Activated CD4-positive, alpha-beta T cell treated with anti-CD3 and anti-CD28 coated beads, Interleukin-2, Interleukin-4, amounts not matched to agents 100 ng/mL and 50 ng/mL, durations not matched to agents 16 hours and 8 hours (primary cell): ENCODE results near the gene RUNX2.

Experiments used
- DNase-seq: peaks from one replicate; pipeline ENCODE4 v3.0.0-alpha.2; 2020; ENCODE audit warnings: low spot score

Gene RUNX2

DNA sequence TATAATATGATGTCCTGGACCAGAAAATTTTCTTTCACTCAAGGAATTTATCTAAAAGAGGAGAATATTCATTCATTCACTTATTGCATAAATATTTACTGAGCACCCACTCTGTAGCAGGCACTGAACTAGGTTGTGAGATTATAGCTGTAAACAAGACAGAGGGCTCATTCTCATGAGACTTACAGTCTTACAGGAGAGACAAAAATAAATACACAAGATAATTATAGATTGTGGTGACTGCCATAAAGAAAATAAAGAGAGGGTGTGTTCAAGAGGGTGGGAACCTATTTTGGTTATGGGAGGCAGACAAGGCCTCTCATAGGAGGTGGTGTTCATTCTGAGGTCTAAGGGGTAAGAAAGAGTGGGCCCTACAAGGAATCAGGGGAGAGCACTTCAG is 159.5 kb downstream of the RUNX2 start:
- DNase-seq: no peak

DNA sequence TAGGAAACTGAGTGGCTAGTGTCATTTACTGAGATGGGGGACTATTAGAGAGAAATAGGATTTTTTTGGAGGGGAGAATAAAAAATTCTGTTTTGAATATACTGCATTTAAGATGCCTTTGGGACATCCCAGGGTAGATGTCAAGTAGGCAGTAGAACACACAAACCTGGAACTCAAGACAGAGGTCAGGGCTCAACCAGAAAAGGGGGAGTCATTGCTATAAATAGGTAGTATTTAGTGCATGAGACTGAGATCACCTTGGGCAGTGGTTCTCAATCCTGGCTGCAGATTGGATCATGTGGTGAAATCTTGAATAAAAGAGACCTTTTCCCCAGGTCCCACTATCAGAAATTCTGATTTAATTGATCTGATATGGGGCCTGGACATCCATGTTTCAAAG is 160.1 kb downstream of the RUNX2 start:
- DNase-seq: no peak

DNA sequence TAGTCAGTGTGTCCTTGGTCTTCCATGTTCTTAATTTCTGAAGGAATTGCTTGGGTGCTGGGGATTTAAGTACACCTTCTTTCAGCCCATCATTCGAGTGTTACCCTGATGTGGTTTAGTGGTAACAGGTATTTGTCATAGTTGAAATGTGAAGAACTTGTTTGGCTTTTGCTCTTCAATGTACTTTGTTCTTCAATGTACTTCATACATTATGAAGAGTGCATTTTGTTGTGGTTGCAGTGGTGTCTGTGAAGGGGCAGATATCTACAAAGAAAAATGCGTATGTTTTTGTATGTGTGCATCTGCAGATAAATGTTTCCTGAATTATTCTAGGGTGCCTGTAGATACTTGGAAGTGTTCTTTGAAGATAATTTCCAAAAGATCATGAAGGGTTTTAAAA is 160.8 kb downstream of the RUNX2 start:
- peak; percentile 52 for DNase-seq

DNA sequence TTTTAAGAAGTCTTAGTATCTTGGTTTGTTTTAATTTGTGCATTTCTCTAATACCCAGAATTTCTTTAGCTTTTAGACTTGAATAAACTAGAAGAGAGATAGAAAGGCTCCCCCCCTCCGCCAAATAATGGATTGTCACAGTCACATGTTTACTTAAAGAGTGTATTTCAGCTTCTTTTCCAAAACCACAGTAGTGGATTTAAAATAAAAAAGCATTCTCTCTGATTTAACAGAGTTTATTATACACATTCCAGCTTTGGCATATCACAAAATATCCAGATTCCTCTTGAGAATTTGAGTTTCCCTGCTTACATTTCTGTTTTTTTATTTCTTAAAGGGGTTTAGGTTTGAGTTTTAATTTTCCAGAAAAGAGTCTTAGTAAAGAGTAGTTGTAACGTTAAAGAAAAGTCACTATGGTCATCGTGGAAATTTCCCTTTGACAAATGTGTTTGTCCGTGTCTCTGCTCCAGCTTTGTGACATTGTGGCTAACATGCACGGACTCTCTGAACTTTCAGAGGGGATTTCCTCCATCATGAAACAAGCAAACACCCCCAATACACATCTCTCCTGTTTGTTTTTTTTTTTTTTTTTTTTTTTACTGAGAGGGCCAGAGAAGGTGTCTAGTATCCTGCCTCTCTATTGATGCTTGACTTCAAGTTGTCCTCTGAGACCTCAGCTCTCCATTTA is 163.1 kb downstream of the RUNX2 start:
- no peak for DNase-seq

DNA sequence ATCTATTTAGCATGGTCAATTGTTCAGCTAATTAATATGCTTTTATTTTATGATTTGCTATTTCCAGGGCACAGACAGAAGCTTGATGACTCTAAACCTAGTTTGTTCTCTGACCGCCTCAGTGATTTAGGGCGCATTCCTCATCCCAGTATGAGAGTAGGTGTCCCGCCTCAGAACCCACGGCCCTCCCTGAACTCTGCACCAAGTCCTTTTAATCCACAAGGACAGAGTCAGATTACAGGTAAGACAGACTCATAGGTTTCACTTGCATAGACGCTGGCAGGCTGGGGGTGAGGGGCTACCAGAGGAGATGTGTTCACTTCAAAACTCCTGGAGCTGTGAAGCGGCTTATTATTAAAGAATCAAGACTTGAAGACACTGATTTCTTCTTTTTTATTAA is 163.7 kb downstream of the RUNX2 start:
- no peak for DNase-seq

DNA sequence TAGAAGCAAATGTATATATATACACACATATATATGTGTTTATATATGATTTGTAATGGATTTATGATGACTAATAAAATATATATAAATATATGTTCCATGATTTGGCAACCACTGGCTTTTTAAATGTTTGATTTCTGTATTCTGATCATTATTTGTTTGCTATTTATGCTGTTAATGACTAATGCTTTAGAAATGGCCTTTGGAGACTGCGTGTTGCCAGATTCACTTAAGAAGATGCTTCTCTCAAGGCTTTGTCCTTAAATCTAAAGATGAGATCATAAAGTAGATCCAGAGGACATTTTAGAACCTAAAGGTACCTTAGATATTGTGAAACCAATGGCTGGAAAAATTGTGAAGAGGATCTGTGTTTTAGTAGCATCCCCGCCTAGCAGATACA is 165.6 kb downstream of the RUNX2 start:
- DNase-seq: no peak

DNA sequence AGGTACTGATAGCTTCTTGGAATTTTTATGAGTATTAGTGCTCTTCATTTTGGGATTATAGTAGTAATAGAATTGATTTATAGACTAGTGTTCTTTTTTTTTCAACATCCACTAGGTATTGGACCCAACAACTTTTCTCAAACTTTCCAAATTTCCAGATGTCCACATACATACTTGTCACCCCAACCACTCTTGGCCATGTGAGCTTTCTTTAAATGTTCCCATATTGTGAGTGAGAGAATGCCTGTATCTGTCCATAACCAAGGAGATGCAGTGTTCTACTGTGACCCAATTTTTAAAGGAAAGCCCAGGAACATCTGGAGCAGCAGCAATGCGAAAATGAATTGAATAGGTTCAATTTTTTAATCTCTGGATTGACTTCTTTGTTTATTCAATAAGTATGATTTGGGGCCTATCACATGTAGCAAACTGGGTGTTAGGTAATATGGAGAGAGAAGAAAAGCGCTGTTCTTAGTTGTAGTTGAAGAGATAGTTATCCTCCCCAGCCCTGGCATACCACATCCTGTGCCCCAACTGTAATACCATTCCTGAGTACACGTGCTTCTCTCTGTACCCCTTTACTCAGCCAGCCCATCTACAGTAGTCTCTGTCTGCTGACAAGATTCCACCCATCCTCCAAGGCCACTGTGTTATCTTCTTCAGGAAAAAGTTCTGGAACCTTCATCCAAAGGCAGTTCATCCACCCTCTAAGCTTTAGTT is 166.4 kb downstream of the RUNX2 start:
- peak; percentile 62 for DNase-seq

DNA sequence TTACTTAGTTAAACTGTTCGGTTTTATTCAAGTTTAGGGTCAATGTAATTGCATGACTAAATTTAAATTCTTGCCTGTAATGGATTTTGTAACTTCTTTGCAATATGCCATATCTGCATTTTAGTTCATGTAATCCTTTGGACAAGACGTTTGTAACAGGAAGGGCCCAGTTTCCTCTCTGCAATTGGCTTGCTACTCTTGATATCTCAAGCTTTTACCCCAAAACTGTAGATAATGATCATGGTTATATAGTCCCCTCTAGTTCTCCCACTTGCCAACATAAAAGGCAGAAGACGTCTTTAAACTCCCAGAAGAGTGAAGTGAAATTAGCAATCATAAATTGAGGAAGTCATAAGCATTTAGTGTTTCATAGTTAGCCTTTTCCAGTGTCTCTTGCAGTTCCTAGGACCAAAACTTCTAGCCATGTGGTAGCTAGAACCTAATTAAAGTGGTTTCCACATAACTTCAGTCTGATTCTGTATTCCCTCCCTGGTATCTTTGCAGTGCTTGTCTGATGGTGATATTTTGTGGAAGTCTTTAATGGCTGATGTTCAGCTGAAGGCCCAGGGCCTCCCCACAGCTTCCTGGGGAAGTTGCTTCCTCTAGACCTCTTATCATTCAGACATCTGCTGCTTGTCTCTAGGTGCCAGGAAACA is 167.4 kb downstream of the RUNX2 start:
- peak; percentile 32 for DNase-seq

DNA sequence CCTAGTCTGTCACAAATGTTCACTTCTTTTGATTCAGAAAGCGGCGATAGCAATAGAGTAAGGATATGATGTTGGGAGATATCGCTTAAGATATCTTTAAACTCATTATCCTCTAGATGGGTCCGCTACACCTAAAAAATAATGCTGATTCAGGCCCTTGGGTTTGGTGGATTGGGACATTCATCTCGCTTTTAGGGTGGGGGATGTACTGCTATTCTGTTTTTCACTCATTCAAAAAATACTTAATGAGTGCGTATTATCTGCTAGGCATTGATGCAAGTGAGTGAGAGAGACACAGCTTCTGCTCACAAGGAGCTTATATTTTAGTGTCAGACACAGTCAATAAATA is 167.9 kb downstream of the RUNX2 start:
- no peak for DNase-seq

DNA sequence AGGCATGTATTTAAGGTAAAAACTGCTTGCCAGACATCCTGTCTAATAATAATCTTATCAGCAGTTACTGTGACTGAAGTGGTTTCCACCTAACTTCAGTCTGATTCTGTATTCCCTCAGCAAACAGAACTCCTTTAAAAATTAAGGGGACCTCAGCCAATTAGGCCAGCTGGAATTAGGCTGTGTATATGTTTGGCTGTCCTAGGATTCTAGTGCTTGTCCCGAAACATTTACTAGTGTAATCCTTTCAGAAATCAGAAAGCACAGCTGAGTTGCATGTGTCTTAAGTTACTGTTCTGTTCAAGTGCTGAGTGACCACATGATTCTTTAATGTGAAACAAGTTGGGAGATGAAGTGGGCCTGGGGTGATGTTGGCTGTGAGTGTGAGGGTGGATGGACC is 170.5 kb downstream of the RUNX2 start:
- DNase-seq: no peak

DNA sequence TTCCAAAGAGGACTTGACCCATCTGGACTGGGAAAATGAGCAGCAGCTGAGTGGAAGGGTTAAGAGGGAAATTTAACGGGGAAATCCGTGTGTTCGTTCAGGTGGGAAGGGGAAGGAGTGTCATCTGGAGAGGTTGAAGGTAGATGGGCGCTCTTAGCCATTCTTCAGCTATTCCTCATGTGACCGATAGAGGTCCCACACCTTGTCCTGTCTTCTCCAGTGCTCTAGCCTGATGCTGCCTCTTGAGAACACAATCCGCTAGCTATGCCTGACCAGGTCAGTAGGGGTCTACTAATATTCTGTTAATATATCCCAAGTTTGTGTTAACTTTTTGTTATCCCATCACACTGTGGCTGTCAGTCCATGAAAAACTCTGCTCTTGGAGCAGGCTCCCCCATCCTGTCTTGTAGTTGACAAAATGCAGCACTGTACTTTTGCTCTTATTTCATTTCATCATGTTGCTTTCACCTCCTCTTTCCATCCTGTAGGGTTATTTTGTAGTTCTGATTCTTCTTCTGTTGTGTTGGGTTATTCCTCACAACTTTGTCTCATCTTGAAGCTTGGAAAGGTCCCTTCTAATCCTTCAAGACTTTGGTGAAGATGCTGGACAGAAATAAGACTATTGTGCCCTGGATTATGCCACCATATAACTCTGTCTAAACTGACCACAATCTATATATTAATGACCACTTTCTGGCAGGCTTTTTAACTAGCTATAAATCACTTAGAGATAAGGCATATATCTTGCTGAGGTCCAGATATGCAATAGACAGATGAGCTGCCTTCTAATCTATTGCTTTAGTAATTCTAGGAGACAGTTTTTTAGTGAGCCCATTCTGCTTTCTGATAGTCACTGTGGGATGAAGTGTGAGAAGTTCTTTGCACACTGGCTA is 173.0 kb downstream of the RUNX2 start:
- no peak for DNase-seq

DNA sequence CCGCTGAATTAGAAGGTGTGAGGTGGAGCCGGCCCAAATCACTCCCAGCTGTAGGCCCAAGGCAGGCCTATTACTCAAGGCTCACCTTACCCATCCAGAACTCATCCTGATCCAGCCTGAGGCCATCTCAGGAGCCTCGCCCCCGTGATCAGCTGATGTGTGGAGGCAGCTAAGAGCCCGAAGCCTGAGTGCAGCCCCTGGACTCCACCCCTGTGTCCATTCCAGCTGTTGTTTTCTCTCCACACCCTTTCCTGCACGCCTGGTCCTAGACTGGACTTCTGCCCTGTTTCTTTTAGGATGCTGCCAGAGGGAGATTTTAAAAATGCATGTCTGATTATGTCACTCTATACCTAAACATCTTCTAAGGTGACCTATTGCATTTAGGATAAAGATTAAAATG is 174.3 kb downstream of the RUNX2 start:
- no peak for DNase-seq

DNA sequence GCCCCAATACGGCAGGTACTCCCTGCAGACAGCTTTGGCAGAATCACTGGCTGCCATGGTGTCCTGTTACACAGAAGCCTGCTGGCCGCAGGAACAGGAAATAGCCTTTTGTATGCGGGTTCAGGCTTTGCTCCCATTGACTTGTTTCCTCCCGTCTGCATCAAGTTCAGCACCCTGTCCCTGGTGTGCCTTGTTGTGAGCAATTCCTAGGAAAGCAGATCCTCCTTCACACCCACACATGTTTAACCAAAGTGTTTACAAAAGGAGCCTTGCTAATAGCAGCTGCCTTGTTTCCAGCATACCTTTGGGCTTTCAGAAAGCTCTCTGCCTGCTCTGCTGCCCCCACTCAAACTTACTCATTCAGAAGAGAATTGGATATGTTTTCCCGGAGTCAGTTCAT is 176.8 kb downstream of the RUNX2 start:
- no peak for DNase-seq

DNA sequence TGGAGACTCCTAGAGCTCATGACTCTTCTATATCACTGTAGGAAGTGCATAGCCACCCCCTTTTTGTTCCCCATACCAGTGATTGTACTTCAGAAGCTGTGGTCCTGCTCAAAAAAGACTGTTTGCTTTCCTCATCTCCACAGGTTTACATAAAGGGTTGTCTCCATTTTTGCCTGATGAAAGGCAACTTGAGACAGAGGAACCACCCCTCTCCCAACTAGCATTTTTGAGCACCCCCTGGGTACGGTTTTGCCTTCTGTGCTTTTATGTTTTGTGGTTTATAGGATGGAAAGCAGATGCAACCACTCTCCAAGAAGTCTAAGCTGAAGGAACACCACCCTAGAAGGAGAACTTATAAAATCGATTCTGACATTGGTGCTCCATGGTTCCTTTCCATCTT is 177.3 kb downstream of the RUNX2 start:
- DNase-seq: no peak

DNA sequence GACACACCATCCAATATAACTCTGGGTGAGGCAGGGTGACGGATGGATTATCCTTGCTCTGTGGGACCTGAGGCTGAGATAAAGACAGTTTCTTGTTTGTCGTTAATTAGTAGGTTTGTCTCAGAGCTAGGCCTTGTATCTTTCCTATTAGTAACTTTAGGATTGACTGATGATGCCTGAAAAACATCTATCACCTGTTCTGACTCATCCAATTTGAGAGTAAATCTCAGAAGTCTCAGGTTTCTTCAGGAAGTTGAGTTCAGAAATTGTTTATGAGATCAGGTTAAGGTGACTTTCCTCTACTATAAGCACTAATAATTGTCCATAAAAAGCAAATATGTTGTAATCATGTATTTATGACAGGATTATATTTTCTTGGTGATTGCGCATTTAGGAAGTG is 179.1 kb downstream of the RUNX2 start:
- DNase-seq: no peak

DNA sequence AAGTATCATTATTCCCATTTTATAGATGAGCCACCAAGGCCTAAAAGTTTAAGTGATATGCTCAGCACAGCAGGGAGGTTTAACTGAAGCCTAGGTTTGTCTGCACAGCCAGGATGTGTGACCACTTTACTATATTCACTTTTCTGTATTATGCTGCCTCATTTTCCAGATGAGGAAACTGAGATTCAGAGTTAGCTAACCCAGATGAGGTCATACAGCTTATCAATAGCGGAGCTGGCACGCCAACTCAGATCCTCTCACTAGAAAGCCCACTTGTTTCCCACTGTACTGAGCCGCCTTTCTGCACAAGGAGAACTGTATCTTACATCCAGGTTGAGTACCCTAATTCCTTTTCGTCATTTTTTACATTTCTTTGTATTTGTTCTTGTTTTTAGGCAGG is 181.3 kb downstream of the RUNX2 start:
- no peak for DNase-seq

DNA sequence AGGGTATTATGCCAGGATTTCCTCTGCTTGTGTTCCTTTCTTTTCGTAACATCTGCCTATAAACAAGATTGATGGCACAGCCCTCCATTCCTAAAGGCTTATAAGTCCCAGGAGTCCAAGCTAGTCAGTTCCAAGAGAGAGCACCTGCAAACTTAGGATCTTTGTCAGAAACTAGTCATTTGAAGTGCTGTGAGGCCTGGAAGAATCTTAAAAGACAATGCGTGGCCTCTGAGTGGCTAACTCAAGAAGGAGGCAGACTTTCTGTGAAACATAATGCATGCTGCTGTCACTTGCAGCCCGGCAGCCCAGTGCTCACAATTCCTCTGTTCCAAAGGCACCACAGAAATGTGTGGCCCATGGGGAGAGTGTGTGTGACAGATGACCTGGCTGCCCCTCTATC is 184.6 kb downstream of the RUNX2 start:
- no peak for DNase-seq

DNA sequence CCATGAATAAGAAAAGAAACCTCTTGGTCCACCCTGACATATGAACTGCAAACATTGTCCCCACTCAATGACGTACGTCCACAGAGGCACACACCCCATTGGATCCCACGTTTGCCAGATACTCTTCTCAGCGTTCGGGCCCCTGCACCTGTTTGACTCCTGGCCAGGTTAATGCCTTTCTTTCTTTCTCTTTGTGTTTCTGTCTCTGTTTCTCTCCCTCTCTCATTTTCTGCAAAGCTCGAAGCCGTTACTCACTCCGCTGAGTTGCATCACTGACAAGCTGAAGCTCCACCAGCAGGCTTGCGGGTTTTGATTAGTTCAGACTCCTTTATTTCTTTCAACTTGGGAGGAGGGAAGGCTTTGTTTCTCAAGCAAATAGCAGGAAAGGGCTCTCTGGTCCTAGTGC is 185.1 kb downstream of the RUNX2 start:
- no peak for DNase-seq

DNA sequence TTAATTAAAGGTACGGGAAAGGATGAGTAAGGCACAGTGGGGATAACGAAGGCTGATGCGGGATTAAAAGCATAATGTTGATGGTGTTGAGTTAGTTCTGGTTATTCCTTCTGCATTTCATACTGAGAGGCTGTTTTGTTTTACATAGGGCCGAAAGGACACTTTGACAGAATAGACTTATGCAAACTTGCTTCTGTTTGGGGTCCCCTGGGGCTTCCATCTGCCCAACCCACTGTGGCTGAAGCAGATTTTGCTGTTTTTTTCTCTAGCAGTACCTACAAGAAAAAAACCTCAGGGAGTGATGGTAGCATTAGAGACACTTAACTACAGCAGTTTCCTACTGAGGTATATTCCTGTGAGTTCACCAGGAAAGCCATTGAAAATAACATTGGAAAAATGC is 185.7 kb downstream of the RUNX2 start:
- no peak for DNase-seq

DNA sequence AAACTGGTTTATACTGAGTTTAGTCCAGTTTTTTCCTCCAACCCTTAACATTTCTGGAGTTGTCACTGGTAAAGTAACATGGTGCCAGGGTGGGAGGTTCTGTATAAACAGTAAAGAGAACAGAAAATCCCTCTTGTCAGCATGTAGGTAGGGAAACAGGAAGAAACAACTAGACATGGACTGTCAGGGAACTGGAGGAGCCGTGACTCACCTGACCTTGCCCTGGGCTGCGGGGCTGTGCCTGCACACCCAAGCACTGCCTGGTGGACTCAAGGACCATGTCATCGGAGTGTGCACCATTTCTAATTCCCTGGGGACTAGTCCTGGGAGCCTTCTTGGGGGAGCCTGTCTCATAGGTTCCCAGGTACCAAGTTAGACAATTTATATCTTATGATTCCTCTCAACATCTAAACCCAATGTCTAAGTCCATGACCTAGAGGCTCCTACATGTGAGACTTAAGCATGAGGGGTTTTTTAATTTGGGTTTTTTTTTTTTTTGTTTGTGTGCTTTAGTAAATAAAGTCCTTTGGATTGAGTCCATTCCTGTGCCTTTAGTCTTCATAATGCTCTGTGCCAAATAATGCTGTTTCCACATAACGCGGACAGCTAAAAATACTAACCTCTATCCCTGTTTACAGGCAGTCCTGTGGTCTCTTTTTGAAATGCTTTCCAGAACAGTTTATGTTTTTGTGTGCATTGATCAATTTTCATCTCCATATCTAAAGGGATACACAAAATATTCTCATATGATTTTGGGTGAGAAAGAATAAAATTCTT is 186.5 kb downstream of the RUNX2 start:
- no peak for DNase-seq

DNA sequence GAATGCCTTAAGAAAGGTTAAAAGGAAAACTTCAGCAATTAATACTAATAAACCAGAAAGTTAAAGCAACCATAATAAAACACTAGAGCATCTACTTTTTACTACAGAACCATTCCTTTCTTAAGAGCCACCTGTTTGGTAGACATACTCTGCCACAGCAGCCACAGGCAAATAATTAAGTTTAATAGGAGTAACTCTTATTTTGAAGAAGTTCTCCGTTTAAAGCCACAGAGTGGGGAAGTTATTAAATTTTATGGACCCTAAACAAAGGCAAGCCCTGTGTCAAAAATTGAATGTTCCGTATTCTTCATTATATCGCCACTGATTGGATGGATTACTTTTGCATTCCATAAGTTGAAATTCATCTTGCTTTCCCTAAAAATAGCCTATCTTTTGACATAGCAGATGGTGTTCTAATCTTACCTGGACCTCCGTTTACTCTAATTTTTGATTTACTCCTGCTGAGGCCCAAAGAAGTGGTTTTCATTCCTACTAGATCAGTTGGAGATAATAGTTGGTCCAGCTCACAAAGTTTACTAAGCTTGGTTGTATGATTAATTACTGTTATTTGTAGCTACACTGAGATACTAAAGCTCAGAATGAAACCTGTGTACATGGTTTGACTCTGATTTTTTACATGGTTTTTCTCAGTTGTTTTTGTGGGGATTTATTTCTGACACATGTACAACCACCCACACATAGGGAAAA is 190.0 kb downstream of the RUNX2 start:
- DNase-seq: no peak
